ENCODE data around the gene SYCP2.

DNA sequence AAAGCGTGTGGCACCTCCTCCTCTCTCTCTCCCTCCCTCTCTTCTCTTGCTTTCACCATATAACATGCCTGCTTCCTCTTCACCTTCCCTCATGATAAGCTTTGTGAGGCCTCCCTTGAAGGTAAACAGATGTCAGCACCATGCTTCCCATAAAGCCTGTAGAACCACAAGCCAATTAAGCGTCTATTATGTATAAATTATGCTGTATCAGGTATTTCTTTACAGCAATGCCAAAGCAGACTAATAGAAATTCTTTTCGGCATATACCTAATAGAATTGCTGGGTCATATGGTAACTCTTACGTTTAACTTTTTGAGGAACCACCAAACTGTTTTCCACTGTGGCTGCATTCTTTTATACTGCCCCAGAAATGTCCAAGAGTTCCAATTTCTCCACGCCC is 75.0 kb downstream of the SYCP2 start:
- TF ChIP-seq, protein P1, sequence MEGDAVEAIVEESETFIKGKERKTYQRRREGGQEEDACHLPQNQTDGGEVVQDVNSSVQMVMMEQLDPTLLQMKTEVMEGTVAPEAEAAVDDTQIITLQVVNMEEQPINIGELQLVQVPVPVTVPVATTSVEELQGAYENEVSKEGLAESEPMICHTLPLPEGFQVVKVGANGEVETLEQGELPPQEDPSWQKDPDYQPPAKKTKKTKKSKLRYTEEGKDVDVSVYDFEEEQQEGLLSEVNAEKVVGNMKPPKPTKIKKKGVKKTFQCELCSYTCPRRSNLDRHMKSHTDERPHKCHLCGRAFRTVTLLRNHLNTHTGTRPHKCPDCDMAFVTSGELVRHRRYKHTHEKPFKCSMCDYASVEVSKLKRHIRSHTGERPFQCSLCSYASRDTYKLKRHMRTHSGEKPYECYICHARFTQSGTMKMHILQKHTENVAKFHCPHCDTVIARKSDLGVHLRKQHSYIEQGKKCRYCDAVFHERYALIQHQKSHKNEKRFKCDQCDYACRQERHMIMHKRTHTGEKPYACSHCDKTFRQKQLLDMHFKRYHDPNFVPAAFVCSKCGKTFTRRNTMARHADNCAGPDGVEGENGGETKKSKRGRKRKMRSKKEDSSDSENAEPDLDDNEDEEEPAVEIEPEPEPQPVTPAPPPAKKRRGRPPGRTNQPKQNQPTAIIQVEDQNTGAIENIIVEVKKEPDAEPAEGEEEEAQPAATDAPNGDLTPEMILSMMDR (IDR thresholded peaks at IDR 0.05; ENCODE audit: low read length): no peak
- TF ChIP-seq EZH2 (IDR thresholded peaks at IDR 0.05; ENCODE audit: borderline replicate concordance, low read length): no peak
